ENCODE data around the gene PDZK1IP1.
"Not testable (repeated sequence)": the region's sequence is repeated elsewhere in the genome, so short reads cannot be mapped to it uniquely, and the experiment has no call there.

The PDZK1IP1 gene

DNA sequence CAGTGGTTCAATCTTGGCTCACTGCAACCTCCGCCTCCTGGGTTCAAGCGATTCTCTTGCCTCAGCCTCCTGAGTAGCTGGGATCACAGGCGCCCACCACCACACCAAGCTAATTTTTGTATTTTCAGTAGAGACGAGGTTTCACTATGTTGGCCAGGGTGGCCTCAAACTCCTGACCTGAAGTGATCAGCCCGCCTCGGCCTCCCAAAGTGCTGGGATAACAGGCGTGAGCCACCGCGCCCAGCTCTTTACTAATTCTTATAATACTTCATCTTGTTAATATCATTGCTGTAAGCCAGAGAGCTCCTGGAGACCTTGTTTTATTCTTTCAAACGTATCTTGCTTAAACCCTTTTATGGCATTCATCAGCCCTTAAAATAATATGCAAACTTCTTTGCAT, 3.7 kb upstream of the PDZK1IP1 start:
- DNase-seq = not testable (repeated sequence)

DNA sequence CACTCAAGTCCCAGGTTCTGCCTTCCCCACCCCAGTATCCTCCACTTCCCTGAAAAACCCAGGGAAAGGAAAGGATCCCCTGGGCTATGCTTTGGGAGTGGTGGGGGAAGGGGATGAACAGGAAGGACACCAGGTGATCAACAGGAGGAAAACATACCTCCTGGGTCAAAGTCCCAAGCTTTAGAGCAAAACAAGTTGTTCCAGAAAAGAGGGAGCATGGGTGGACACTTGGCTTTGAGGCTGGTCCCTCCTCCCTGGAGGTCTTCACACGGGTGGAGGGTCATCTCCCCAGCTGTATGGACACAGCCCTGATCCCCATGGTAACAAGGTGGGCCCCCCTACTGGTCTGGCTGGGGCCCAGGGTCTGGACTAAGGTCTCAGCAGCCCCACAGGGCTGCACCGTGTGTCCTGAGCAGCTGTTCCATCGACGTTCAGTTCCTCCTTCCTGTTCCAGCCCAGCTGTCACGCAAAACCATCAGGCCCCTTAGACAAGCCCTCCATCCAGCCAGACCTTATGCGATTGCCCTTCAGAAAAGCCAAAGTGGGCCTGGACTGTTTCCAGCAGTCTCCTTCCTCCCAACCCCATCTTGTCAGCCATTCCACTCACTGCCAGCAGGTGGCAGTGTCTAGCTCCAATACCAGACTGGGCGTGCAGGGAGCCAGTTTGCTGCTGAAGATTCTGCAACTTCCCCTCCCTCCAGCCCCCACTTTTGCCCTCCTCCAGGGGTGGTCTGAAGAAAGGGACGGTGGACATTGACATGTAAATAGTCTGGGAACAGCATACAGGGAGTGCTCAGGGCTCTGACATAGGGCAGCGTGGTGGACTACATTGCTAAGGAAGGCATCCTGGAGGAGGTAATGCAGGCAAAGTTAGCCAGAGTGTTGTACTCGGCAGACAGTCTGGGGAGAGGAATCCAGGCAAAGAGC, 2.9 kb upstream of the PDZK1IP1 start:
- DNase-seq = peak; percentile 61

GRCh38 chr1:47191940-47192457, 2.2 kb upstream of the PDZK1IP1 start:
- no peak for DNase-seq

GRCh38 chr1:47190857-47191256, 1.0 kb upstream of the PDZK1IP1 start:
- no peak for DNase-seq

GRCh38 chr1:47190509-47190855, 646 bp upstream of the PDZK1IP1 start:
- DNase-seq = no peak

GRCh38 chr1:47188791-47189785, 748 bp downstream of the PDZK1IP1 start:
- DNase-seq = no peak

- DNase-seq = no peak
Observed at GRCh38 chr1:47187926-47188250, 1.9 kb downstream of the PDZK1IP1 start.

- no peak for DNase-seq
Observed at GRCh38 chr1:47187231-47187925, 2.5 kb downstream of the PDZK1IP1 start.

- DNase-seq = no peak
Observed at GRCh38 chr1:47186267-47187185, 3.3 kb downstream of the PDZK1IP1 start.

DNA sequence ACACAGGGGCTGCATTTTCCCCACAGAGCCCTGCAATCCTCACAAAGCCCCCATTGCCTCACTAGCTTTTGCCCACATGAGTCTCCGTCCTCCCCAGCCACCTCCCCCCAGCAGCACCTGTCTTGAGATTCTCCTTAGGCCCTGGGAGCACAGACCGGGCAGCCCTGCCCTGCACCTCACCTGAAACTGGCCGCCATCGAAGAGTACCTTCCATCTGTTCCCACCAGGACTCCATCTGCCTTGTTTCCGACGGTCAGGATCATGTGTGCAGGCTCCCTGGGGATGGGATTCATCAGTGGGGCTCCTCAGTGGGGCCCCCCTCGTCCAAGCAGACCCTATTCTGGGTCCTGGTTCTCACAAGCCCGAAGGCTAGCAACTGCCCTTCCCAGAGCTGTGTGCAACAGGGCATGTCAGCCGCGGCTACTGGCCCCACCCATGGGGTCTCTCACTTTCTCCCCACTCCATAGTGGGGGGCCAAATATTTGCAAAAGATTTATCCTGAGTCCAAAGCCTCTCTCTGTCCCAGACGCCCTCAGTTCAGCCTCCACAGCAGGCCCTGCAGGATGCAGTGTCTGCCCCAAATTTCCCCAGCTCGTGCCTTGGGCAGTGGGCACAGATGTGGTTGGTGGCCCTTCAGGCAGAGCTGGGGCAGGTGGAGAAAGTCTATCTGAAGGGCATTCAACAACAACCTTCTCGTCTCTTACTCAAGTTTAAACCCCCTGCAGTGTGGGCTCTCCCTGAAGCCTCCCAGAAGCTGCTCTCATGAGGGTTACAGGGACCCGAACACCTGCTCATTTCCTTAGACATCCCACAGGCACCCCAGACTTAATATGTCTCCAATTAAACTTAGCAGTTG, 4.8 kb downstream of the PDZK1IP1 start:
- no peak for DNase-seq

- no peak for DNase-seq
Observed at GRCh38 chr1:47184090-47184821, 5.6 kb downstream of the PDZK1IP1 start.

DNA sequence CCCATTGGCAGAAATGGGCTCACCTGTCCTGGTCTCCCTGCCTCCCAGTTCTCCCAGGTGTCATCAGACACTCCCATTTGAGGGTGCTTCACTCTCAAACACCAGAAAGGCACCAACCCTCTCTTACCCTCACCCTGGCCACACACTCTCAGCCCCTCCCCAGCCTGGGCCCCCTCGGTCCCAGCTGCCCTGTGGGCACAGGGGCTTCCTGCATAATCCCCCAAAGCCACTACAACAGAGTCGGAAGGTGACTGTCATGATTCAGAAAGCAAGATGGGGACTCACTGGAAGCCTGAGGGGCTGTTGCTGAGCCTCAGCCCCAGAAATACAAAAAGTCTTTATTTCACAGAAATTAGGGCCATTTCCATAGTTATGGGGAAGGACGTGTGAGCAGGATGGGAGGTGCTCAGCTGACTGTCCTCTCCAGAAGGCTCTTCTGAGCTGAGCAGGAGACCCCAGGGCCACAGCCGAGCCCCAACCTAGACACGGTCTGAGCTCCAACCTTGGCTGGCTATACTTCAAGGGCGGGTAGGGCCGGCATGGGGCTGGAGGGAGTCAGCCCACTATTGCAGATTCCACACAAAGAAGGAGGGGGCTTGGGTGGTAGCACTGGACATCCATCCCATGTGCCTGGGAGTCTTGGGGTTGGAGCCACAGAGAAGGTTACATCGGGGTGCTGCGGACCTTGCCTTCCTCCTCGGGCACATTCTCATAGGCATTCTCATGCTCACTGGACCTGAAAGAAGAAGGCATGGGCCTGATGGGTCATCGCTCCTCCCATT, 6.3 kb downstream of the PDZK1IP1 start:
- no peak for DNase-seq

GRCh38 chr1:47182676-47183235, 7.1 kb downstream of the PDZK1IP1 start:
- DNase-seq = no peak

DNA sequence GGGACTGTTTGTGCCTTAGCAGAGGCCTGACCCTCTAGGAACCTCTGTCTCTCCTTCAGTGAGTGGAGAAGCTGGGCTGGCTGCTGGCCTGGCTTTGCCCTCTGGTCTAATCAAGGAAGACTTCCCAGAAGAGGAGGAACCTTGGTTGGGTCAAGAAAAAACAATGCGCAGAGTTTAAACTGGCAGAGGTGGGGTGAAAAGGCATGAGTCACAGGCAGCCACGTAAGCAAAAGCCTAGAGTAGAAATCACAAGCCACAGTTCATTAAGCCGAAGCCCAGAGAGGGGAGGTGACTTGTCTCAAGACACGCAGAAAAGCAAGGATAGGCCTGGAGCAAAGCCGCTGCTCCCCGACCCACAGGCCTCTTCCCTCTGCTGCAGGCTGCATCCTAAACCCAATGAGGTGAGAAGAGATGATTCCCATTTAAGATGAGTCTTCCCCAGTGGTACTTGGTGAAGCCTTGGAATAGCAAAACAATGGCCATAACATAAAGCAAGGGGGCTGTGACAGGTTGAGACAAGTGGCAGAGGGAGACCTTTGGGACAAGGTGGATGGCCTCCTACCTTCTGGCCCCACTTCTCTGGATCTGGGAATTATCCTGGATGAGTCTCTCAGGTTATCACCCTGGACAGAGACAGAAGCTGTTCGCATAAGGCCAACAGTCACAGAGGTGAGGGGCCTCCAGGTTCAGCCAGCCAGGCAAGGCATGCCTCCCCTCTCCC, 7.7 kb downstream of the PDZK1IP1 start:
- no peak for DNase-seq

- peak; percentile 27 for DNase-seq
Observed at GRCh38 chr1:47181095-47181954, 8.5 kb downstream of the PDZK1IP1 start.

DNA sequence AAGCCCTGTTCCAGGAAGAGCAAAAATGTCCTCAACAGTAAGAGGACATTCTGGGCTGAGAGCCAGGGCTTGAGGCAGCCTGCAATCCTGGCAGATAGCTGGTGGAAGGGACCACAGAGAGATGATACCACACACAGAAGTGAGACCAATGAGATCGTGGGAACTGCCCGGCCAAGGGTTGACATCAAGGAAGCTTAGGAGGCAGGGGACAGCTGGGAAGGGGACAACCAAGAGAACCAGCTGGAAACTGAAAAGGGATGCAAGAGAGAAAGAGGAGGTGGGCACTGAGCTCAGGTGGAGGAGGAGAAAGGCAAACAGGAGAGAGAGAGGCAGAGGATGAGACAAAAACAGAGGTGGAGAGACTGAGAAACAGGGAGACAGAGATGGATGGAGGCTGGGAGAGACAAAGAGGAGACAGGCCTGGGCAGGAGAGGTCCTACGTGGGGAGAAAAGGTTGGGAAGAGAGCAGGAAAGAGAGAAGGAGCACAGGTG, 9.2 kb downstream of the PDZK1IP1 start:
- no peak for DNase-seq

DNA sequence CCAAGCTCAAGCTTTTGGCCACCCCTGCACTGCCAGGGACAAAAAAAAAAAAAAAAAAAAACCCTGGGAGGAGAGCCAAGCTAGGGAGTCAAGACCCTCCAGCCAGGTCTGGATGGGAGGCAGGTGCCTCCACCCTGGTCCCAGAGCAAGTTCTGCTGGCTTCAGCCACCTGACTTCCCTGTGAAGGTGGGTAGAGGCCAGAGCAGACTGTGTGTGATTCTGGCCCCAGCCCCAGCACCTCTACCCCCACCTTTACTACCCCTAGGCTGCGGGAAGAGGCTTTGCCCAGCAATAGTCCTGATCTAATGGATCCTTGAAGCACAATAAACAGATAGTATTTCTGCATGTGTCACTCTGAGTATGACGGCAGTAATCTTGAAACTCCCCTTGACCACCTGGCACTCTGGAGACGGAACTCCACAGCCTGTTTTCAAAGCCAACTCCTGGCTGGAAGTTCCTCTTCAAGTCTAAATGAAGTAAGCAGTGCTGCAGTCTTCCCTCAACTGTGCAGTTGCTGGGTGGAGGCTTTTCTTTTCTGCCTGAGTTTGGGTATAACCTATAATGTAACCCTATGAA, 9.8 kb downstream of the PDZK1IP1 start:
- DNase-seq = no peak
